ENCODE measurements around the gene PDE7B.
"Not testable (repeated sequence)": the region's sequence is repeated elsewhere in the genome, so short reads cannot be mapped to it uniquely, and the experiment has no call there.

The PDE7B gene

GRCh38 chr6:136104556-136104955 lies 253.1 kb downstream of the PDE7B start:
- peak; percentile 34 to 54 for DNase-seq (ENCODE audit: low read depth in 2 of 2)
- TF ChIP-seq, protein P1, sequence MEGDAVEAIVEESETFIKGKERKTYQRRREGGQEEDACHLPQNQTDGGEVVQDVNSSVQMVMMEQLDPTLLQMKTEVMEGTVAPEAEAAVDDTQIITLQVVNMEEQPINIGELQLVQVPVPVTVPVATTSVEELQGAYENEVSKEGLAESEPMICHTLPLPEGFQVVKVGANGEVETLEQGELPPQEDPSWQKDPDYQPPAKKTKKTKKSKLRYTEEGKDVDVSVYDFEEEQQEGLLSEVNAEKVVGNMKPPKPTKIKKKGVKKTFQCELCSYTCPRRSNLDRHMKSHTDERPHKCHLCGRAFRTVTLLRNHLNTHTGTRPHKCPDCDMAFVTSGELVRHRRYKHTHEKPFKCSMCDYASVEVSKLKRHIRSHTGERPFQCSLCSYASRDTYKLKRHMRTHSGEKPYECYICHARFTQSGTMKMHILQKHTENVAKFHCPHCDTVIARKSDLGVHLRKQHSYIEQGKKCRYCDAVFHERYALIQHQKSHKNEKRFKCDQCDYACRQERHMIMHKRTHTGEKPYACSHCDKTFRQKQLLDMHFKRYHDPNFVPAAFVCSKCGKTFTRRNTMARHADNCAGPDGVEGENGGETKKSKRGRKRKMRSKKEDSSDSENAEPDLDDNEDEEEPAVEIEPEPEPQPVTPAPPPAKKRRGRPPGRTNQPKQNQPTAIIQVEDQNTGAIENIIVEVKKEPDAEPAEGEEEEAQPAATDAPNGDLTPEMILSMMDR (IDR thresholded peaks at IDR 0.05; ENCODE audit: low read depth, low read length), result no peak
- H3K4me3 ChIP-seq (replicated peaks in 1 of 2; ENCODE audit: low read depth in 2 of 2, low read length in 2 of 2), result no peak overlapping the region

DNA sequence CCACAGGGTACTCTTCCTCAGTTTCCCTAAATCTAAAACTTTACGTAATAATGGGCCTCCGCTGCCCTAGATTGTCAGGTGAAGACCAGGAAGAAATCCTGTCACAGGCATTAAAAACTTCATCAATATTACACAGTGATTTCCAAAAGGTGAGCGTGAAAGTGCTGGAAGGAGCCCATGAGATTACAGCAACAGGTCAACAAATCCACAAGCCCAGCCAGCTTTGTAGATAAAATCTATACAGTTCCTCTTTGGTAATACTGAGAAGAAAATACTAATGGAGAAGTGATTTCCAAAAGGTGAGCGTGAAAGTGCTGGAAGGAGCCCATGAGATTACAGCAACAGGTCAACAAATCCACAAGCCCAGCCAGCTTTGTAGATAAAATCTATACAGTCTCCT lies 254.3 kb downstream of the PDE7B start:
- not testable (repeated sequence) for DNase-seq (ENCODE audit: low read depth in 2 of 2)

DNA sequence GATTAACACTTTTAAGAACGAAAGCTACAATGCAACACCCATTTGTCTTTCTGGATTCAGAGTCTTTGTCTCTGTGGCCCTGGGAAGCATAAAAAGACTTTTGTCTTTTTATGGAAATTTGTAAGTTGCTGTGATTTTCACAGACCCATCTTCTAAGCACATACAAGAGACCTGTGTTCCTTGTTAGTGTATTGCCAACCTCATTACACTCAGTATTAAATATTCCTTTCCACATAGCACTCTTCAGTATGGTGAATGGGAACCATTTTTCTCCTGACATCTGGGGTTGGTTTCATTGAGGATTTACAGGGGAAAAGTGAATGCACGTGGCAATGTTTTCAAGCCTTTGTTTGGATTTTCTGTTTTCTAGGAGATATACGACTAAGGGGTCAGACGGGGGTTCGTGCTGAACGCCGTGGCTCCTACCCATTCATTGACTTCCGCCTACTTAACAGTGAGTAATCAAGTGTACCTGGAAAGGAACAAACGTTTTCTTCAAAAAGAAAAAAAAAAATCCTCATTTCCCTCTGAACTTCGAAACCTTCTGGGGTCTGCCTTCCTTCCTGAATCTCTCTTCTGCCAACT lies 257.0 kb downstream of the PDE7B start:
- DNase-seq (ENCODE audit: low read depth in 2 of 2), result peak in 1 of 2 donors; percentile 38
- TF ChIP-seq, protein P1 (IDR thresholded peaks at IDR 0.05; ENCODE audit: low read depth, low read length), result no peak
- no peak overlapping the region for H3K4me3 ChIP-seq (replicated peaks in 1 of 2; ENCODE audit: low read depth in 2 of 2, low read length in 2 of 2)

More for the DNA sequence above, 254.3 kb downstream of the PDE7B start:
- H3K4me3 ChIP-seq (replicated peaks in 1 of 2; ENCODE audit: low read depth in 2 of 2, low read length in 2 of 2), result not testable (repeated sequence)

DNA sequence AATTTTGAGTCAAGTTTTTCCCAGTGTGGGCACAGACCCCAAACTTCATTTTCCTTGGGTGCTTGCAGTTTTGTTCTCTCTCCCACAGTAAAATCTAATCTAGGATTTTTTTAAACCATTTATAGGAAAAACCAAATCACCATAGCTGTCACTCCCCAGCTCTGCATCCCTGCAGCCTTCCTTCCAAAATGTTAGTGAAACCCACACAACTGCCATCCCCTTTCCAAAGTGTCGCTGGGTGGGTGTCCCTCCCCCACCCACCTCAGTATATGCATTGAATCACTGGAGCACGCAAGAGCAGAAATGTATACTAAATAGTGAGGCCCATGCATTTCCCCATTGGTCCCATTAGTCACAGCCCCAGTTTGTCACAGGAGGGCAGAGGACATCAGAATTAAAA lies 260.3 kb downstream of the PDE7B start:
- no peak overlapping the region for H3K4me3 ChIP-seq (replicated peaks in 1 of 2; ENCODE audit: low read depth in 2 of 2, low read length in 2 of 2)
- TF ChIP-seq, protein P1 (IDR thresholded peaks at IDR 0.05; ENCODE audit: low read depth, low read length), result no peak
- DNase-seq (ENCODE audit: low read depth in 2 of 2), result no peak

DNA sequence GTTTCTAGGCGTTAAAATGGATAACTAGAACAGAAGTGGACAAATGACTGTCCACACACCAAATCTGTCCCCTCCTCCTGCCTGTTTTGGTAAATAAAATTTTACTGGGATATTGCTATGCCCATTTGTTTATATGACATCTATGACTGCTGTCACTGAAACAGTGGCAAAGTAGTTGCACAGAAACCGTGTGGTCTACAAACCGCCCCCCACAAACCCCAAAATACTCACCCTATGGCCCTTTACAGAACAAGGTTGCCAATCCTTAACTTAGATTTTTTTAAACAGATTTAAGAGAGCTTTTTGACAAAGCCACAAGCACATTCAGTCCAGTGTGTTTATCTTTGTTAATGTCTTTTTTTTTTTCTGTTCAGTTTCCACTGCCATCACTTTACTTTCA lies 260.8 kb downstream of the PDE7B start:
- no peak for DNase-seq (ENCODE audit: low read depth in 2 of 2)
- H3K4me3 ChIP-seq (replicated peaks in 1 of 2; ENCODE audit: low read depth in 2 of 2, low read length in 2 of 2), result no peak overlapping the region
- TF ChIP-seq, protein P1 (IDR thresholded peaks at IDR 0.05; ENCODE audit: low read depth, low read length), result no peak

- TF ChIP-seq, protein P1 (IDR thresholded peaks at IDR 0.05; ENCODE audit: low read depth, low read length), result no peak
- no peak overlapping the region for H3K4me3 ChIP-seq (replicated peaks in 1 of 2; ENCODE audit: low read depth in 2 of 2, low read length in 2 of 2)
- DNase-seq (ENCODE audit: low read depth in 2 of 2), result peak; percentile 93 to 95
Observed at GRCh38 chr6:136113736-136114173, 262.3 kb downstream of the PDE7B start.

DNA sequence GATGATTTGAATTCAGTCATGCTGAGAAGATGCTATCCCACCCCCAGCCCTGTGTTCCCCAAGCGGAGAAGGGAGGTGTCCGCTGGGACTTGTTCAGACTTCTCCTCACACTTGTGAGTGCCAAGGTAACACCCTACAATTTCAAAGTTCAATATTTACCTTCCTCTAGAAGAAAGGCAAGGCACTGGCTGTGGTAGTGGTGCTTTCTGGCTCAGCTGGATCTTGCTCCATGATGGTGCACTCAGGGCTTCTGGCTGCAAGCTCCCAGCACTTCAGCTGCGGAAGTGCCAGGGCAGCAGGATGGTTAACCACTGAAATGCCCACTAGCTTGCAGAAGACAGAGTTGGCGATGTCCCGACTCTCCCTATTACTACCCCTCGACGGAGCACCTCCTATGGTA lies 263.2 kb downstream of the PDE7B start:
- TF ChIP-seq, protein P1 (IDR thresholded peaks at IDR 0.05; ENCODE audit: low read depth, low read length), result no peak
- DNase-seq (ENCODE audit: low read depth in 2 of 2), result no peak
- H3K4me3 ChIP-seq (replicated peaks in 1 of 2; ENCODE audit: low read depth in 2 of 2, low read length in 2 of 2), result no peak overlapping the region

Measured in cardiac fibroblast (primary cell).